Measurements from ENCODE around the gene HTRA1. TPM values are rescaled to one million over a fixed set of nuclear protein-coding genes. Genes with fewer than 3 reads are reported as not detected.

HTRA1 gene
- total and polyA plus RNA-seq, 10 of the 15 experiments (the other 5 are each of a cell fraction or from before 2014, with no cell fraction given): 0.13 TPM; not detected in 9

- in situ Hi-C loops (cut with MboI): no loop called here
- WGBS (ENCODE audit: insufficient coverage, insufficient replicate concordance, low lambda C conversion rate, missing lambda C conversion rate): 55% methylated on average over 3 of the region's 3 CpGs
- ChIA-PET SMC1A (ENCODE audit: uncharacterized antibody, unreplicated experiment) (interaction anchor here (1.4 kb wide), 1 partner anchor 13 kb away, joined by 4 read pairs; no protein-coding TSS in a partner anchor), RAD21 (ENCODE audit: unreplicated experiment) (no interaction called here), CTCF (no interaction called here), POLR2A (no interaction called here)
- intact Hi-C loops (cut with micrococcal nuclease; ENCODE audit: unreplicated experiment): no loop called here
- H4K20me1 ChIP-seq (ENCODE audit: control insufficient read depth, insufficient read depth): no peaks in the 10 kb centered on the region
- no peaks in the 10 kb centered on the region for H3K9me3 ChIP-seq (replicated peaks; ENCODE audit: control insufficient read depth, insufficient read depth, low read length)
- FAIRE-seq (no peak), DNase-seq (ENCODE audit: low read depth, low spot score) (no peak), ATAC-seq (no peak)
- no peak overlapping the region for H3K9ac ChIP-seq (ENCODE audit: control insufficient read depth, insufficient read depth, low read length)
- no peak overlapping the region for H2AFZ ChIP-seq (ENCODE audit: control insufficient read depth, low read depth, low read length)
- H3K36me3 ChIP-seq (ENCODE audit: control insufficient read depth in 2 of 2, insufficient read depth in 2 of 2, low read length in 1 of 2): no peaks in the 10 kb centered on the region
- no TSS peak for BruUV-seq (replicated peaks)
- no peaks in the 10 kb centered on the region for H3K4me1 ChIP-seq (ENCODE audit: control insufficient read depth, insufficient read depth, low read length)
- no peak overlapping the region for H3K4me3 ChIP-seq
- no peak overlapping the region for H3K4me2 ChIP-seq (ENCODE audit: control insufficient read depth, insufficient read depth)
- no peaks in the 10 kb centered on the region for H3K79me2 ChIP-seq (ENCODE audit: control insufficient read depth, insufficient read depth, low read length)
- peaks cover 0 to 2% of the 10 kb centered on the region in 2 experiments for H3K27me3 ChIP-seq (replicated peaks in 1 of 2; ENCODE audit: control insufficient read depth in 2 of 2, insufficient read depth in 2 of 2, low read length in 1 of 2)
- no peak overlapping the region for H3K27ac ChIP-seq (ENCODE audit: control insufficient read depth, insufficient read depth)
- no peak for TF ChIP-seq CHD2 (IDR thresholded peaks at IDR 0.05; ENCODE audit: borderline replicate concordance, low read depth, low read length)
- TF ChIP-seq SUZ12 (IDR thresholded peaks at IDR 0.05; ENCODE audit: unreplicated experiment): no peak
- TF ChIP-seq CBX5 (IDR thresholded peaks at IDR 0.05; ENCODE audit: low read depth): no peak
- no peak for TF ChIP-seq NFYB (IDR thresholded peaks at IDR 0.05; ENCODE audit: insufficient read depth, low read depth, low read length)
- no peak for TF ChIP-seq RBBP5 (conservative IDR thresholded peaks at IDR 0.05)
- no peak for TF ChIP-seq CEBPZ (IDR thresholded peaks at IDR 0.05; ENCODE audit: low read depth, low read length)
- no peak for TF ChIP-seq ELK1 (IDR thresholded peaks at IDR 0.05; ENCODE audit: low read depth, low read length)
- TF ChIP-seq ZBTB33 (IDR thresholded peaks at IDR 0.05): no peak
- TF ChIP-seq RCOR1 (conservative IDR thresholded peaks at IDR 0.05; ENCODE audit: low read depth, low read length): no peak
- TF ChIP-seq IKZF1 (conservative IDR thresholded peaks at IDR 0.05): no peak
- TF ChIP-seq HSF1 (IDR thresholded peaks at IDR 0.05; ENCODE audit: low read depth, low read length): no peak
- no peak for TF ChIP-seq STAT3 (IDR thresholded peaks at IDR 0.05; ENCODE audit: low read depth, low read length)
- TF ChIP-seq BCLAF1 (IDR thresholded peaks at IDR 0.05): no peak
Observed at GRCh38 chr10:122521011-122521410, 59.7 kb downstream of the HTRA1 start.

All from GM12878 (cell line).